Right forelimb (tissue), 1 donor: Measurements from ENCODE around the gene ADAMTS4.

Experiments
- DNase-seq: peaks from one replicate; pipeline ENCODE4 v3.0.0-alpha.2; 2018

Gene ADAMTS4

GRCh38 chr1:161138431-161138830, 60.4 kb downstream of the ADAMTS4 start:
- no peak for DNase-seq

- no peak for DNase-seq
Observed at GRCh38 chr1:161137881-161138280, 61.0 kb downstream of the ADAMTS4 start.
